SK-N-SH (cell line): ENCODE results near the gene ST8SIA4. TPM values are rescaled to one million over a fixed set of nuclear protein-coding genes. Genes with fewer than 3 reads are reported as not detected.

Source experiments
- CTCF ChIA-PET: fragments of 300-600, 350-600 bp; formaldehyde crosslinking; extraction: SDS; loops from one replicate; lab custom pipeline; 2021; lab: Yijun Ruan, JAX
- POLR2A ChIA-PET: fragments of 350-600 bp; sonication (Branson Sonifier 250); formaldehyde crosslinking; extraction: SDS; loops from one replicate; lab custom pipeline; 2020; ENCODE audit warnings: antibody characterized with exemption, inconsistent platforms; lab: Yijun Ruan, JAX
- DNase-seq: peaks from one replicate; pipeline ENCODE4 v3.0.0; 2012
- H2AFZ ChIP-seq: fragments of 200-600 bp; sonication (generic); 2 replicates; pipeline ENCODE4 v1.8.1; 2016; ENCODE audit warnings: antibody characterized with exemption, mild to moderate bottlenecking, low read depth
- H3F3A ChIP-seq: fragments of 200-600 bp; sonication (generic); replicated peaks from 2 replicates; pipeline ENCODE3; 2016; ENCODE audit warnings: antibody characterized with exemption, mild to moderate bottlenecking; ENCODE audit not compliant: insufficient read depth
- H3K27ac ChIP-seq, 2 experiments: fragments of 200-500 bp in 1 of 2; fragments of 200-600 bp in 1 of 2; sonication (Bioruptor generic) in 1 of 2; sonication (generic), shearing (Covaris generic) in 1 of 2; 2 replicates each; pipeline versions ENCODE4 v1.5.1 to v1.6.1; 2014 to 2016; ENCODE audit warnings: low read depth in 2 of 2, inconsistent platforms in 1 of 2, low read length in 1 of 2, mild to moderate bottlenecking in 1 of 2, mixed read lengths in 1 of 2
- H3K27me3 ChIP-seq: fragments of 200-600 bp; sonication (generic), shearing (Covaris generic); 2 replicates; pipeline ENCODE4 v1.6.1; 2016; ENCODE audit warnings: mixed run types; ENCODE audit not compliant: insufficient read depth
- H3K36me3 ChIP-seq, 2 experiments: fragments of 200-500 bp in 1 of 2; fragments of 200-600 bp in 1 of 2; sonication (Bioruptor generic) in 1 of 2; sonication (generic) in 1 of 2; replicated peaks in 1 of 2; 2 replicates each; pipeline versions ENCODE3 to v1.5.1; 2014 to 2016; ENCODE audit warnings: low read length in 1 of 2, mild to moderate bottlenecking in 1 of 2; ENCODE audit not compliant: insufficient read depth in 2 of 2, control insufficient read depth in 1 of 2
- H3K4me1 ChIP-seq, 2 experiments: fragments of 200-500 bp in 1 of 2; fragments of 200-600 bp in 1 of 2; sonication (Bioruptor generic) in 1 of 2; sonication (generic), shearing (Covaris generic) in 1 of 2; 2 replicates each; pipeline versions ENCODE4 v1.5.1 to v1.6.1; 2014 to 2016; ENCODE audit warnings: low read depth in 1 of 2, low read length in 1 of 2, mixed run types in 1 of 2; ENCODE audit not compliant: insufficient read depth in 2 of 2, control insufficient read depth in 1 of 2
- H3K4me2 ChIP-seq: fragments of 200-600 bp; sonication (generic), shearing (Covaris generic); 2 replicates; pipeline ENCODE4 v1.6.1; 2017; ENCODE audit warnings: mixed run types
- H3K4me3 ChIP-seq, 2 experiments: fragments of 200-500 bp in 1 of 2; fragments of 200-600 bp in 1 of 2; sonication (Bioruptor generic) in 1 of 2; sonication (generic), shearing (Covaris generic) in 1 of 2; 2 replicates each; pipeline versions ENCODE4 v1.5.1 to v1.8.1; 2014 to 2016; ENCODE audit warnings: low read depth in 2 of 2, inconsistent platforms in 1 of 2, low read length in 1 of 2, mild to moderate bottlenecking in 1 of 2, mixed read lengths in 1 of 2, moderate library complexity in 1 of 2
- H3K79me2 ChIP-seq: fragments of 200-600 bp; sonication (generic); 2 replicates; pipeline ENCODE4 v1.8.1; 2017; ENCODE audit warnings: mild to moderate bottlenecking; ENCODE audit not compliant: insufficient read depth
- H3K9ac ChIP-seq: fragments of 200-600 bp; sonication (generic); 2 replicates; pipeline ENCODE4 v1.6.1; 2017; ENCODE audit warnings: mixed run types
- H3K9me2 ChIP-seq: fragments of 200-600 bp; sonication (generic); 2 replicates; pipeline ENCODE4 v1.6.1; 2017; ENCODE audit warnings: mixed run types
- H3K9me3 ChIP-seq: fragments of 200-600 bp; sonication (generic); 2 replicates; pipeline ENCODE4 v1.6.1; 2017; ENCODE audit warnings: mixed run types, mild to moderate bottlenecking, moderate library complexity
- H4K20me1 ChIP-seq: fragments of 200-600 bp; sonication (generic); 2 replicates; pipeline ENCODE4 v1.6.1; 2017; ENCODE audit warnings: mild to moderate bottlenecking, mixed run types; ENCODE audit not compliant: insufficient read depth
- EP300 ChIP-seq, 2 experiments: IDR thresholded peaks; 2 replicates each; pipeline versions ENCODE4 v1.4.0 to v1.6.1; 2012; ENCODE audit warnings: borderline replicate concordance in 1 of 2, low read depth in 1 of 2, low read length in 1 of 2
- EZH2phosphoT487 ChIP-seq: fragments of 200-600 bp; sonication (generic); IDR thresholded peaks from 2 replicates; pipeline ENCODE4 v1.6.1; 2017; ENCODE audit warnings: low read depth, mixed run types, mild to moderate bottlenecking, antibody characterized with exemption, moderate library complexity, borderline replicate concordance
- FOXJ3 ChIP-seq: sonication (generic); formaldehyde crosslinking; IDR thresholded peaks from 2 replicates; pipeline ENCODE4 v1.5.1; 2020; ENCODE audit warnings: mild to moderate bottlenecking, missing genetic modification reagents
- GABPA ChIP-seq: IDR thresholded peaks from 2 replicates; pipeline ENCODE4 v1.4.0; 2012; ENCODE audit warnings: low read depth, mild to moderate bottlenecking
- MEF2A ChIP-seq: IDR thresholded peaks from 2 replicates; pipeline ENCODE4 v1.4.0; 2012; ENCODE audit warnings: low read depth, borderline replicate concordance
- NFIC ChIP-seq: IDR thresholded peaks from 2 replicates; pipeline ENCODE4 v1.4.0; 2012; ENCODE audit warnings: borderline replicate concordance
- RCOR1 ChIP-seq: fragments of 150-350 bp; IDR thresholded peaks from 2 replicates; pipeline ENCODE4 v1.6.1; 2017; ENCODE audit warnings: antibody characterized with exemption, low read length
- RXRA ChIP-seq: IDR thresholded peaks from 2 replicates; pipeline ENCODE4 v1.4.0; 2012; ENCODE audit warnings: low read depth, mild to moderate bottlenecking, borderline replicate concordance
- SIN3A ChIP-seq: IDR thresholded peaks from 2 replicates; pipeline ENCODE4 v1.6.1; 2012; ENCODE audit warnings: low read depth, mild to moderate bottlenecking, low read length, moderate library complexity, borderline replicate concordance
- TAF1 ChIP-seq: IDR thresholded peaks from 2 replicates; pipeline ENCODE4 v1.6.1; 2012; ENCODE audit warnings: low read depth, mild to moderate bottlenecking, low read length, moderate library complexity, borderline replicate concordance
- USF2 ChIP-seq: fragments of 150-350 bp; IDR thresholded peaks from 2 replicates; pipeline ENCODE4 v1.6.1; 2017; ENCODE audit warnings: antibody characterized with exemption, low read length, low read depth, borderline replicate concordance
- ZBTB33 ChIP-seq: IDR thresholded peaks from 2 replicates; pipeline ENCODE4 v1.4.0; 2012; ENCODE audit warnings: low read depth, borderline replicate concordance
- WGBS: methylation state at CpG from one replicate; pipeline ENCODE4 v1.1.6; 2017; ENCODE audit warnings: low lambda C conversion rate; 5-methylcytosine and 5-hydroxymethylcytosine counted together
- polyA plus RNA-seq, 3 experiments: library from polyadenylated mRNA; depleted of rRNA; stranded (reverse); fragments of >200 nt; gene quantifications; 2 replicates each; pipeline ENCODE4 v1.2.3, GENCODE V29; 2012
- TF ChIP-seq, protein P1 (sequence below): IDR thresholded peaks from 2 replicates; pipeline ENCODE4 v1.4.0; 2012; ENCODE audit warnings: low read depth, borderline replicate concordance

The ST8SIA4 gene
- polyA plus RNA-seq, 1 of the 3 experiments (the other 2 are of a cell fraction), result 0.02 TPM

GRCh38 chr5:100905259-100905914 is 2.3 kb upstream of the ST8SIA4 start:
- Histone ChIP-seq H3K4me3 (no peak overlapping the region), H3K4me1 (no peaks in the 10 kb centered on the region), H3K79me2 (no peaks in the 10 kb centered on the region), H3K27me3 (peaks cover 32% of the 10 kb centered on the region), H3K27ac (no peak overlapping the region), H3F3A (no peaks in the 10 kb centered on the region), H4K20me1 (no peaks in the 10 kb centered on the region), H2AFZ (no peak overlapping the region), H3K9ac (no peak overlapping the region), H3K4me2 (no peak overlapping the region), H3K9me3 (no peaks in the 10 kb centered on the region; the same call in 1 of the 2 replicates), H3K9me2 (no peaks in the 10 kb centered on the region), H3K36me3 (no peaks in the 10 kb centered on the region)
- TF ChIP-seq GABPA, result no peak
- TF ChIP-seq ZBTB33, result no peak
- no peak for TF ChIP-seq MEF2A
- TF ChIP-seq TAF1, result no peak
- no peak for TF ChIP-seq NFIC
- TF ChIP-seq, protein P1, sequence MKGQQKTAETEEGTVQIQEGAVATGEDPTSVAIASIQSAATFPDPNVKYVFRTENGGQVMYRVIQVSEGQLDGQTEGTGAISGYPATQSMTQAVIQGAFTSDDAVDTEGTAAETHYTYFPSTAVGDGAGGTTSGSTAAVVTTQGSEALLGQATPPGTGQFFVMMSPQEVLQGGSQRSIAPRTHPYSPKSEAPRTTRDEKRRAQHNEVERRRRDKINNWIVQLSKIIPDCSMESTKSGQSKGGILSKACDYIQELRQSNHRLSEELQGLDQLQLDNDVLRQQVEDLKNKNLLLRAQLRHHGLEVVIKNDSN, result no peak
- TF ChIP-seq RXRA, result no peak
- no peak for TF ChIP-seq EZH2phosphoT487
- TF ChIP-seq FOXJ3, result no peak
- no peak for TF ChIP-seq EP300 (IDR thresholded peaks at IDR 0.05; ENCODE audit: borderline replicate concordance in 1 of 2, low read depth in 1 of 2, low read length in 1 of 2)
- TF ChIP-seq RCOR1, result no peak
- no peak for TF ChIP-seq SIN3A
- no peak for TF ChIP-seq USF2
- no peak for DNase-seq
- 45% methylated on average over 6 of the region's 6 CpGs for WGBS
- POLR2A ChIA-PET, result no interaction called here
- CTCF ChIA-PET, result no interaction called here
